Ammon's horn (tissue), 1 donor: Measurements from ENCODE around the gene DOCK3.
A peak's percentile ranks its signal among the peaks of the same experiment; 100 is the strongest.
"Not testable (repeated sequence)": the region's sequence is repeated elsewhere in the genome, so short reads cannot be mapped to it uniquely, and the experiment has no call there.

Source experiments
- DNase-seq: peaks from one replicate; pipeline ENCODE4 v3.0.0-alpha.2; 2016; ENCODE audit warnings: low spot score

DOCK3 gene

DNA sequence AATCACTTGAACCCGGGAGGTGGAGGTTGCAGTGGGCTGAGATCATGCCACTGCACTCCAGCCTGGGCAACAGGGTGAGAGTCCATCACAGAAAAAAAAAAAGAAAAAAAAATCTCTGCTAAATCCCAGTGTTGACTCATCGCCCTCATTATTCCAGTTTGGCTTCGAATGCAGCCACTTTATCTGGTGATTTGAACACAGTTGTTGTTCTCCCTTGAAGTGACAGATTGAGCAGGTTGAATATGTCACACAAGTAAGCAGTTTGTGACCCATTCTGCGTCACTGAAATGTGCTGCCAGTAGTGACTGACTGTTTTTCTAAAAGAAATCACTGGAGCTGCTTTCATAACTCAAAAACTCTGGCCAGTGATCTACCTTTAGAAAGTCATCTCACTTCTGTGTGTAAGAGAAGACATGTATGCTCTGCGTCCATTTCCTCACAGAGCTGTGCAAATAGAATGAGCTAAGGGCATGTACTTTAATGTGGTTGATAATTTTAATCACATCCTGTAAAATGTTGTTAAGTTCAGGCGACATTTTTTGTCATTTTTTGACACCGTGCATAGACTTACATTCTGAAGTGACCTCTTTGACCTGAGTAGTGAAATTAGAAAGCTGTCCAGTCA, 12.5 kb downstream of the DOCK3 start:
- peak; percentile 66 for DNase-seq

DNA sequence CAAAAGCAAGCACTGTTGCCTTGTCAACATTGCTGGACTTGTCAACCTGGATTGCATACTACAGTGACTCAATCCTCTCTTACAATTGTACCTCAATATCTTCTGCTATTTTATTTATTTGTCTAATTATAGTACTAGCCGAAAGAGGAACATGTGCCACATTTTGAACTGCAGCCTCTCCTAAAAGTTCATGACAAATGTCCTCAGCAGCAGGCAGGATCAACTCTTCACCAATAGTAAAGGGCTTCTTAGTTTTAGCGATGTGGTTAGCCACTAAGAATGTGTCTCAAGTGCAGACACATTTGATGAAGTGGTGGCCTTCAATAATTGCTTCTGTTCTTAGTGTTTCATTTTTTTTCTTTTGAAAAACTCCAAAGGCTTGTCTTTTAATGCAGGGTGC, 13.2 kb downstream of the DOCK3 start:
- no peak for DNase-seq

DNA sequence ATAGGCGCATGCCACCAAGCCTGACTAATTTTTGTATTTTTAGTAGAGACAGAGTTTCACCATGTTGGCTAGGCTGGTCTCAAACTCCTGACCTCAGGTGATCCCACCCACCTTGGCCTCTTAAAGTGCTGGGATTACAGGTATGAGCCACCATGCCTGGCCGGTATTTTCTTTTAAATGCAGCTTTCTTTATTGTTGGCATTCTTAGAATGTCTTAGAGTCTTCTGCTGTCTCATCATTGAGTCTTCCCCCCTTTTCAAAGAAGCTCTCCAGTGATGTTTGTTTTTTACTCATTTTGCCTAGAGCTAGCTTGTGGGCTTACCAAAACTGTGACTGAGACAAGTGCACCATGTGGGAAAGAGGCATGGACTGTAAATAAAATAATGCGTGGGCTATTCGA, 13.9 kb downstream of the DOCK3 start:
- not testable (repeated sequence) for DNase-seq

DNA sequence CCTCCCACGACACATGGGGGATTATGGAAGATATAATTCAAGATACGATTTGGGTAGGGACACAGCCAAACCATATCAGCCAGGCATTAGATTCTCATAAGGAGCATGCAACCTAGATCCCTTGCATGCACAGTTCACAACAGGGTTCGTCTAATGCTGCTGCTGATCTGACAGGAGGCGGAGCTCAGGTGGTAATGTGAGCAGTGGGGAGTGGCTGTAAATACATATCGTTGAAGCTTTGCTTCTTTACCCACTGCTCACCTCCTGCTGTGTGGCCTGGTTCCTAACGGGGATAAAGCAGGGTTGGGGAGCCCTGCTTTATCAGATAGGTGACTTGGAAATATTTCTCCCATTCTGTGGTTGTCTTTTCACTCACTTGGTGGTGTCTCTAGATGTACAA, 14.8 kb downstream of the DOCK3 start:
- DNase-seq = no peak

DNA sequence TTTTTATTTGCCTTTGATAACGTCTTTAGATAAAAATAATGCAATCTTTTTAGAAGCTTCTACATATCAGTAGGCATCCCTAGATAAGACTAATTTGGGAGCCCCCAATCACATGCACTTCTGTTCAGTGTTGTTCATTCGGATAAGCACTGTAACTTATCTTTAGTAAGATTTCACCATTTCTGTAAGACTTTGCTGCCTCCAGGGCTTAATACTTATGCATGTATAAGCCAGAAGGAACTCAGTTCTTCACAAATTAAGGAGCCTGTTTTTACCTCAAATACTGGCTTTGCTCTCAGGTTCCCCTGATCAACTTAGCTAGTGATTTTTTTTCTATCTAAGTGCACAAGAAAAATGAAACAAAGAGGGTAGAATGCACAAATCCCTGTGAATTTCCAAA, 20.3 kb downstream of the DOCK3 start:
- no peak for DNase-seq

DNA sequence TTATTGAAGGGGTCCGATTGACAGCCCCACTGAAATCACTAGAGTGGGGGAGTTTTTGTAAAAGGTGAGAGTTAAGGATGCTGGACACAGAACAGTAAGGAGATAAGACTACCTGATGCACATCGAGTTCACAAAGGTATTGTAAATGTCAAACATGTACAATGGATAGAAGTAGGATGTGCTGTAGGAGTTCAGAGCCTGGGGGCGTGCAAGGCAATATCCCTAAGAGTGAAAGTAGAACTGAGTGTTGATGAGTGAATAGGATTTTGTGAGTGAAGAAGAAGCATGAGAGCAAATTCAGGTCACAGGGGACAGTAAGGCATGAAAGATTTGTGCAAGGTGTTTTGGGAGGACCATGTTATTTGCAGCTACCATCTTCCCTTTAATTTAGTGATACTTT, 21.5 kb downstream of the DOCK3 start:
- no peak for DNase-seq

DNA sequence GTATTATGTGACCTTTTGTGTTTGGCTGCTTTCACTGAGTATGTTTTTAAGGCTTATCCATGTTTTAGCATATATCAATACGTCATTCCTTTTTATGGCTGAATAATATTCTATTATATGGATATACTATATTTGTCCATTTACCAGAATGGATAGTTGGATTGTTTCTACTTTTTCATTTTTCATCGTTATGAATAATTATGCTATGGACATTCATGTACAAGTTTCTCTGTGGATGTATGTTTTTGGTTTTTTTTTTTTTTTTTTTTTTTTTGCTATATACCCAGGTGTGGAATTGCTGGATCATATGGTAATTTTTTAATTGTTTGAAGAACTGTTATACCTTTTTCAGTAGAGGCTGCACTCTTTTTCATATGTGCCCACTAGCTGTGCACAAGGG, 23.5 kb downstream of the DOCK3 start:
- DNase-seq = no peak

DNA sequence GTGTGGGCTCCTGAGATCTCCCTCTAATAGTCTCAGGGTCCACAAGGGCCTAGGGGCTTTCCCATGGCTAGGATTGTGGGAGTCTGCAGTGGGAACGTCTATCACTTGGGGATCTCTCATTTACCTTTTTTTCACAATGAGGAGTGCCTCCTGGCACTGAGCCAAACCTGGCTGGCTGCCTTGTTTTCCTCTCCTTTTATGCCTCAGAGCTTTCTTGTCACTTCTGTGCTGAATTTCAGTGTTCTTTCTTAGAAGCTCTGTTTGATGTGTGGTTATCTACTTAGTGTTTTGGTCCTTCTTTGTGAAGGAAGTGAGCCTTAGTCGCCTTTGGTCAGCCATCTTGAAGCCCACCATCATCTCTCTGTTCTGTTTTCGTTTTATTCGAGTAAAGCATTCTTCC, 33.9 kb downstream of the DOCK3 start:
- no peak for DNase-seq

DNA sequence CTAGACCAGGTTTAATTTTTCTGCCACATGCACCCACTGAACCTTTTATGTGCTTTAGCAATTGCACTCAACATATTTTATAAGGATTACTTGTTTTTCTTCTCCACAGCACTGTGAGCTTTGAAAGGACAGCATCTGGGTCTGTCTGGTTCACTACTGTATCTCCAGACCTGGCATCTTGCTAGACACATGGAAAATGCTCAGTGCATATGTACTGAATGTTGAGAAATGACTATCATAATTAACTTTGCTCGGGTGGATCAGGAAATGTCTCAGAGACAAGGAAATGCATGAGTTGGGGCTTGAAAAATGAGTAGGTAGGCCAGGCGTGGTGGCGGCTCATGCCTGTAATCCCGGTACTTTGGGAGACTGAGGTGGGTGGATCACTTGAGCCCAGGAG, 40.2 kb downstream of the DOCK3 start:
- DNase-seq = peak; percentile 4

DNA sequence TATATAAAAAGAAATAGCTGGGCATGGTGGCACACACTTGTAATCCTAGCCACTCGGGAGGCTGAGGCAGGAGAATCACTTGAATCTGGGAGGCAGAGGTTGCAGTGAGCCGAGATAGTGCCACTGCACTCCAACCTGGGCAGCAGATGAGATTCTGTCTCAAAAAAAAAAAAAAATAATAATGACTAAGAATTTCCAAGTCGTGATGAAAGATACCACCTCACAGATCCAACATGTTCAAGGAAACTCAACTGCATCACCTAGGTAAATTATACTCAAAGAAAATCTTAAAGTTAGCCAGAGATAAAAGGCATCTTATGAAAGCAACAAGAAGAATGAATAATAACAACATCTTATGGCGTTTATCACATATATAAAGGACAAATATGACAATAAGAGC, 50.1 kb downstream of the DOCK3 start:
- no peak for DNase-seq

DNA sequence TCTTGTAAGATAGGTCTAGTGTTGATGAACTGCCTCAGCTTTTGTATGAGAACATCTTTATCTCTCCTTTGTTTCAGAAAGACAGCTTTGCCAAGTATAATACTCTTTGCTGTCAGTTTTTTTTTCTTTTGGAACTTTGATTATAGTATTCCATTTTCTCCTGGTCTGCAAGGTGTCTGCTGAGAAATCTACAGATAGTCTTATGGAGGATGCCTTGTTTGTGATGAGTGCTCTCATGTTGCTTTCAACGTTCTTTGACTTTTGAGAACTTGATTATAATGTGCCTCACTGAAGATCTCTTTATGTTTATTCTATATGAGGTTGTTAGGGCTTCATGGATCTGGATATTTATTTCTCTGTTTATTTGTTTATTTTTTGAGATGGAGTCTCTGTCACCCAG, 60.3 kb downstream of the DOCK3 start:
- DNase-seq = no peak

DNA sequence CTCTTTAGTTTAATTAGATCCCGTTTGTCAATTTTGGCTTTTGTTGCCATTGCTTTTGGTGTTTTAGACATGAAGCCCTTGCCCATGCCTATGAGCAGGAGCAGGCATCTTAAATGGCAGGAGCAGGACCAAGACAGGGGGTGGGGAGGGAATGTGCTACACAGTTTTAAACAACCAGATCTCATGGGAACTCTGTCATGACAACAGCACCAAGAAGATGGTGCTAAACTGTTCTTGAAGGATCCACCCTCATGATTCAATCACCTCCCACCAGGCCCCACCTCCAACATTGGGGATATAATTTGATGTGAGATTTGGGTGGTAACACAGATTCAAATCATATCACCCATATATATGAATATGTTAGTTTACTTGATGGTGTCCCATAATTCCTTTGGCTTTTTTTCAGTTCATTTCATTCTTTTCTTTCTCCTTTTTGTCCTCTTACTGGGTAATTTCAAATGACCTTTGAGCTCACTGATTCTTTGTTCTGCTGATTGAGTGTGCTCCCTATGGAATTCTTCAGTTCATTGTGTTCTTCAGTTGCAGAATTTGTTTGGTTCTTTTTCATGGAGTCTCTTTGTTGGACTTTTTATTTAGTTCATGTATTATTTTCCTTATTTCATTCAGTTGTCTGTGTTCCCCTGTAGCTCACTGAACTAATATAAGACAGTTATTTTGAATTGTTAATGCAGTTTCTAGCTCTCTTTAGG, 62.6 kb downstream of the DOCK3 start:
- no peak for DNase-seq

DNA sequence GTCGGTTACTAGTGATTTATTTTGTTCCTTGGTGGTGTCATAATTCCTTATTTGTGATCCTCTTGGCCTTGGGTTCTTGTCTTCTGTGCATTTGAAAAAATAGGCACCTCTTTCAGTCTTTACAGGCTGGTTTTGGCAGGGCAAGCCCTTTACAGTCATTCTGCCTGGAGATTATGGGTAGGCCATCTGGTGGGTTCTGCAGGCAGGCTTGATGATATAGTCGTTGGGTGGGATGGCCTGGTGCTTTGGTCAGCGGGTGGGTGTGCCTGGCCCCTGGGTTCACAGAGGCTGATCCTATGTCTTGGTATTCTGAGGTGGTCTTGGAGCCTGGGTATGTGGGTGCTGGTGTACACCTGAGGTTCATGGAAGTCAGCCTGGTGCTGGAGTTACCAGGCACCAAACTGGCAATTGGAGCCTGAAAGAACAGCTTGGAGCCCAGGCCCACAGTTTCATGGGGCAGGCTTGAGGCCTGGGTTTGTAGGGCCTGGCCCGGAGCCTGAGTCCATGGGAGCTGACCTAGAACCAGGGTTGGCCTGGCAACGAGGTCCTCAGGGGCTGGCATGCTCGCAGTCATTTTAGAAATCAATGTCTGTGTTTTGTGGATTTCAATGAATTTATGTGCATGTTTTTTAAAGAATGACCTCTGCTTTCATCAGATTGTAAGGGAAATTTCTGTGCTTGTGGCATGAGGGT, 63.3 kb downstream of the DOCK3 start:
- peak; percentile 24 for DNase-seq

DNA sequence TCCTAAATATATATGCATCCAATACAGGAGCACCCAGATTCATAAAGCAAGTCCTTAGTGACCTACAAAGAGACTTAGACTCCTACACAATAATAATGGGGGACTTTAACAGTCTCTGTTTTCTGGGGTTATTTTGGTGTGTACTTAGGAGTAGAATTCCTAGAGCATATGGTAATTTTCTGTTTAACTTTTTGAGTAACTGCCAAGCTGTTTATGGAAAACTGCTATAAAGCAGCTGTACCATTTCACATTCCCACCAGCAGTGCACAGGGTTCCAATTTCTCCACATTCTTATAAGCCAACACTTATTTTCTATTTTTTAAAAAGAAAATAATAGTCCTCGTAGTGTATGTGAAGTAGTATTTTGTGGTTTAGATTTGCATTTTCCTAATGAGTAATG, 68.9 kb downstream of the DOCK3 start:
- no peak for DNase-seq

DNA sequence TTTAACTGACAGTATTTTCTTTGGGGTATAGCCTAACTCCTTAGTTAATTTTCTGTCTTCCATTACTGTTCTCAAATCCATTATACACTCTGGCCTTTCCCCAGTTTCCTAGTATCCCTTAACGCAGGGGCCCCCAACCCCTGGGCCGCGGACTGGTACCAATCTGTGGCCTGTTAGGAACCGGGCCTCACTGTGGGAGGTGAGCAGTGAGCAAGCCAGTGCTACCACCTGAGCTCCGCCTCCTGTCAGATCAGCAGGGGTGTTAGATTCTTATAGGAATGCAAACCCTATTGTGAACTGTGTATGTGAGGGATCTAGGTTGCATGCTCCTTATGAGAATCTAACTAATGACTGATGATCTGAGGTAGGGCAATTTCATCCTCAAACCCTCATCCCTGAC, 75.1 kb downstream of the DOCK3 start:
- no peak for DNase-seq

DNA sequence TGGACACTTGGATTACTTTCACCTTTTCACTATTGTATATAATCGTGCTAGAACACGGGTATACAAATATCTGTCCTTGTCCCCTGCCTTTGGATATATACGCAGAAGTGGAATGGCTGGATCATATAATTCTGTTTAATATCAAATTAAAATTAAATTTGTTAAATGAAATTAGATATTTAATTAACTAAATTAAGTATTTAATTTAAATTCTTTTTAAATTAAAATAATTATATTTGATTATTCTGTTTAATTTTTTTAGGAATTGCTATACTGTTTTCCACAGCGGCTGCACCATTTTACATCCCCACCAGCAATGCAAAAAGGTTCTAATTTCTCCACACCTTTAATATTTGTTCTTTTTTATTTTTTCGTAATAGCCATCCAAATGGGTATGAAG, 84.3 kb downstream of the DOCK3 start:
- no peak for DNase-seq

DNA sequence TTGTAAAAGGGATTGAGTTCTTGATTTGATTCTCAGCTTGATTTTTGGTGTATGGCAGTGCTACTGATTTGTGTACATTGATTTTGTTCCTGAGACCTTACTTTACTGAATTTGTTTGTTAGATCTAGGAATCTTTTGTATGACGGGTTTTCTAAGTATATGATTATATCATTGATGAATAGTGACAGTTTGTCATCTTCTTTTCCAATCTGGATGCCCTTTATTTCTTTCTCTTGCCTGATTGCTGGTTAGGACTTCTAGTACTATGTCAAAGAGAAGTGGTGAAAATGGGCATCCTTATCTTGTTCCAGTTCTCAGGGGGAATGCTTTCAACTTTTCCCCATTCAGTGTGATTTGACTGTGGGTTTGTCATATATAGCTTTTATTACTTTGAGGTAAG, 103.0 kb downstream of the DOCK3 start:
- DNase-seq = no peak

DNA sequence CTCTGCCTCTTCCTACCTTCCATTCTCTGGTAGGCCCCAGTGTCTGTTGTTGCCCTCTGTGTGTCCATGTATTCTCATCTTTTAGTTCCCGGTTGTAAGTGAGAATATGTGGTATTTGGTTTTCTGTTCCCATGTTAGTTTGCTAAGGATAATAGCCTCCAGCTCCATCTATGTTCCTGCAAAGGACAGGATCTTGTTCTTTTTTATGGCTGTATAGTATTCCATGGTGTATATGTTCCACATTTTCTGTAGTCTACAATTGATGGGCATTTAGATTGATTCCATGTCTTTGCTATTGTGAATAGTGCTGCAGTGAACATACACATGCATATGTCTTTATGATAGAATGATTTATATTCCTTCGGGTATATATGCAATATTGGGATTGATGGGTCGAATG, 107.0 kb downstream of the DOCK3 start:
- DNase-seq = not testable (repeated sequence)

DNA sequence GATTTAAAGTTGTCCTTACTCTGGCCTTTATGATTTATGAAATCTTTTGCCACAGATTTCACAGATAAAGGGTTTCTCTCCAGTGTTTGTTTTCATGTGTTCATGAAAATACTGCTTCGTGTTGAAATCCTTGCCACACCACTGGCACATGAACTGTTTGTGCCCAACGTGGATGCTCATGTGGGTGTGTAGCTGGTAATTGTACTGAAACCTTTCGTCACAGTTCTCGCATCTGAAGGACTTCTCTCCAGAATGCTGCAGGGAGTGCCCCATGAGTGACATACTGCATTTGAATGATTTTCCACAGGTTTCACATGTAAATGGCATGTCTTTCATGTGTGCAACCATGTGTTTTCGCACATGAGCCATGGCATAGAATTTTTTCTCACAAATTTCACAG, 111.9 kb downstream of the DOCK3 start:
- no peak for DNase-seq

DNA sequence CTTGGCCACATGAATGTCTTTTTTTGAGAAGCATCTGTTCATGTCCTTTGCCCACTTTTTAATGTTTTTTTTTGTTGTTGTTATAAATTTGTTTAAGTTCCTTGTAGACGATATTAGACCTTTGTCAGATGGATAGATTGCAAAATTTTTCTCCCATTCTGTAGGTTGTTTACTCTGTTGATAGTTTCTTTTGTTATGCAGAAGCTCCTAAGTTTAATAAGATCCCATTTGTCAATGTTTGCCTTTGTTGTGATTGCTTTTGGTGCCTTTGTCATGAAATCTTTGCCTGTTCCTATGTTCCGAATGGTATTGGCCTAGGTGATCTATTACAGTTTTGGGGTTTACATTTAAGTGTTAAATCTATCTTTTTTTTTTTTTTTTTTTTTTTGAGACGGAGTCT, 116.2 kb downstream of the DOCK3 start:
- not testable (repeated sequence) for DNase-seq

DNA sequence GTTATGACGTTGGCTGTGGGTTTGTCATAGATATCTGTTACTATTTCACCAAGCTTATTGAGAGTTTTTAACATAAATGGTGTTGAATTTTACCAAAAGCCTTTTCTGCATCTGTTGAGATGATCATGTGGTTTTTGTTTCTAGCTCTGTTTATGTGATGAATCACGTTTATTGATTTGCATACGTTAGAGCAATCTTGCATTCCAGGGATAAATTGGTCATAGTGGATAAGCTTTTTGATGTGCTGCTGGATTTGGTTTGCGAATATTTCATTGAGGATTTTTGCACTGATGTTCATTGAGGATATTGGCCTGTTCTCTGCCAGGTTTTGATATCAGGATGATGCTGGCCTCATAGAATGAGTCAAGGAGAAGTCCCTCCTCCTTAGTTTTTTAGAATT, 117.8 kb downstream of the DOCK3 start:
- no peak for DNase-seq

DNA sequence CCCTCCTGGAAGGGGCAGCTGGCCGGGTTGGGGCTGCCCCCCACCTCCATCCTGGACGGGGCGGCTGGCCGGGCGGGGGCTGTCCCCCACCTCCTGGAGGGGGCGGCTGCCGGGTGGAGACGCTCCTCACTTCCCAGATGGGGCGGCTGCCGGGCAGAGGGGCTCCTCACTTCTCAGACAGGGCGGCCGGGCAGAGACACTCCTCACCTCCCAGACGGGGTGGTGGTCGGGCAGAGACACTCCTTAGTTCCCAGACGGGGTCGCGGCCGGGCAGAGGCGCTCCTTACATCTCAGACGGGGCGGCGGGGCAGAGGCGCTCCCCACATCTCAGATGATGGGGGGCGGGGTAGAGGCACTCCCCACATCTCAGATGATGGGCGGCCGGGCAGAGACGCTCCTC, 129.1 kb downstream of the DOCK3 start:
- DNase-seq = not testable (repeated sequence)

DNA sequence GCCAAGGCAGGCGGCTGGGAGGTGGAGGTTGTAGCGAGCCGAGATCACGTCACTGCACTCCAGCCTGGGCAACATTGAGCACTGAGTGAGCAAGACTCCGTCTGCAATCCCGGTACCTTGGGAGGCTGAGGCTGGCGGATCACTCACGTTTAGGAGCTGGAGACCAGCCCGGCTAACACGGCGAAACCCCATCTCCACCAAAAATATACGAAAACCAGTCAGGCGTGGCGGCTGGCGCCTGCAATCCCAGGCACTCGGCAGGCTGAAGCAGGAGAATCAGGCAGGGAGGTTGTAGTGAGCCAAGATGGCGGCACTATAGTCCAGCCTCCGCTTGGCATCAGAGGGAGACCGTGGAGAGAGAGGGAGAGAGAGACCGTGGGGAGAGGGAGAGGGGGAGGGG, 129.6 kb downstream of the DOCK3 start:
- not testable (repeated sequence) for DNase-seq

DNA sequence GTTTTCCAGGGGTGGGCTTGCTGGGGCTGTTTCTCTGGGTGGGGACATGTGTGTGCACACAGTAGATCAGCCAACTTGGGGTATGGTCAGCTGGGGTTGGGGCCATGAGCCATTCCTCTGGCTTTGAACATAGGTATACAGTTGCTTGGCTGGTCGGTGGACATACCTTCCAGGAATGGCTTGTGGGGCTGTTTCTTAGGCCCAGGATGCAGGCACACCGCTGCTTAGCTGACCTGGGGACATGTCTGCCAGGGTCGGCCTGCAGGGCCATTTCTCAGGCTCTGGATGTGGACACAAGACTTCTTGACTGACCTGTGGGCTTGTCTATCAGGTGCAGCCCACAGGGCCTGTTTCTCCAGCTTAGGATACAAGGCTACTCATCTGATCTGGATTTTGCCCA, 130.6 kb downstream of the DOCK3 start:
- DNase-seq = no peak
